IPS DF 4.7 (cell line): Measurements from ENCODE around the gene CAMK2D.

Source experiments
- DNase-seq: peaks from one replicate; pipeline ENCODE4 v3.0.0-alpha.2; 2013; ENCODE audit warnings: low spot score; ENCODE audit errors: extremely low read depth

The CAMK2D gene

GRCh38 chr4:113447061-113447460, 314.5 kb downstream of the CAMK2D start:
- DNase-seq = no peak

GRCh38 chr4:113446019-113446418, 315.5 kb downstream of the CAMK2D start:
- no peak for DNase-seq

GRCh38 chr4:113445286-113445685, 316.3 kb downstream of the CAMK2D start:
- DNase-seq = no peak

GRCh38 chr4:113444386-113444785, 317.2 kb downstream of the CAMK2D start:
- no peak for DNase-seq

GRCh38 chr4:113442826-113443225, 318.7 kb downstream of the CAMK2D start:
- no peak for DNase-seq

- no peak for DNase-seq
Observed at GRCh38 chr4:113440371-113440770, 321.2 kb downstream of the CAMK2D start.

GRCh38 chr4:113438596-113438995, 322.9 kb downstream of the CAMK2D start:
- no peak for DNase-seq

- no peak for DNase-seq
Observed at GRCh38 chr4:113437129-113437528, 324.4 kb downstream of the CAMK2D start.

GRCh38 chr4:113436360-113436759, 325.2 kb downstream of the CAMK2D start:
- no peak for DNase-seq

GRCh38 chr4:113435893-113436292, 325.6 kb downstream of the CAMK2D start:
- DNase-seq = no peak

GRCh38 chr4:113434247-113434587, 327.3 kb downstream of the CAMK2D start:
- DNase-seq = no peak

- DNase-seq = no peak
Observed at GRCh38 chr4:113433536-113434246, 327.8 kb downstream of the CAMK2D start.

- DNase-seq = no peak
Observed at GRCh38 chr4:113433116-113433515, 328.4 kb downstream of the CAMK2D start.

GRCh38 chr4:113423631-113424030, 337.9 kb downstream of the CAMK2D start:
- DNase-seq = no peak

- no peak for DNase-seq
Observed at GRCh38 chr4:113420938-113421337, 340.6 kb downstream of the CAMK2D start.

- no peak for DNase-seq
Observed at GRCh38 chr4:113419631-113420030, 341.9 kb downstream of the CAMK2D start.

- DNase-seq = no peak
Observed at GRCh38 chr4:113411496-113411938, 350.0 kb downstream of the CAMK2D start.

GRCh38 chr4:113410686-113411085, 350.9 kb downstream of the CAMK2D start:
- no peak for DNase-seq

- DNase-seq = no peak
Observed at GRCh38 chr4:113409181-113409580, 352.4 kb downstream of the CAMK2D start.

GRCh38 chr4:113407409-113407808, 354.1 kb downstream of the CAMK2D start:
- DNase-seq = no peak

GRCh38 chr4:113406723-113407016, 354.9 kb downstream of the CAMK2D start:
- no peak for DNase-seq

GRCh38 chr4:113405874-113406722, 355.4 kb downstream of the CAMK2D start:
- DNase-seq = no peak

GRCh38 chr4:113404841-113405240, 356.7 kb downstream of the CAMK2D start:
- no peak for DNase-seq
